H9 (cell line): ENCODE data around the gene ZC3H6. TPM values are rescaled to one million over a fixed set of nuclear protein-coding genes. Genes with fewer than 3 reads are reported as not detected.
"Not testable (repeated sequence)": the region's sequence is repeated elsewhere in the genome, so short reads cannot be mapped to it uniquely, and the experiment has no call there.

Experiments
- DNase-seq: peaks from one replicate; pipeline ENCODE4 v3.0.0-alpha.2; 2017
- H2AFZ ChIP-seq: one replicate; pipeline ENCODE4 v1.6.1; 2013; ENCODE audit warnings: mild to moderate bottlenecking, low read length, control low read depth, moderate library complexity
- H2AK5ac ChIP-seq: 2 replicates; pipeline ENCODE4 v1.6.1; 2013; ENCODE audit warnings: low read length, control low read depth, mixed read lengths; ENCODE audit not compliant: insufficient read length
- H2BK120ac ChIP-seq: one replicate; pipeline ENCODE4 v1.6.1; 2013; ENCODE audit warnings: low read depth, mild to moderate bottlenecking, low read length, control low read depth, inconsistent platforms; ENCODE audit not compliant: poor library complexity, severe bottlenecking
- H2BK12ac ChIP-seq: 2 replicates; pipeline ENCODE4 v1.6.1; 2013; ENCODE audit warnings: low read length, control low read depth, mixed read lengths, low read depth; ENCODE audit not compliant: insufficient read length
- H2BK15ac ChIP-seq: 2 replicates; pipeline ENCODE4 v1.6.1; 2013; ENCODE audit warnings: low read depth, low read length, control low read depth
- H2BK20ac ChIP-seq: one replicate; pipeline ENCODE4 v1.6.1; 2013; ENCODE audit warnings: low read depth, mild to moderate bottlenecking, low read length, control low read depth, inconsistent platforms; ENCODE audit not compliant: poor library complexity, severe bottlenecking
- H2BK5ac ChIP-seq: 2 replicates; pipeline ENCODE4 v1.6.1; 2013; ENCODE audit warnings: low read length, control low read depth, mixed read lengths; ENCODE audit not compliant: insufficient read length
- H3K14ac ChIP-seq: 2 replicates; pipeline ENCODE4 v1.6.1; 2013; ENCODE audit warnings: low read length, control low read depth; ENCODE audit not compliant: insufficient read depth
- H3K18ac ChIP-seq: 2 replicates; pipeline ENCODE4 v1.6.1; 2013; ENCODE audit warnings: low read depth, mild to moderate bottlenecking, mixed read lengths, low read length, control low read depth; ENCODE audit not compliant: insufficient read length
- H3K23ac ChIP-seq: 2 replicates; pipeline ENCODE4 v1.6.1; 2013; ENCODE audit warnings: low read length, control low read depth, mixed read lengths, low read depth; ENCODE audit not compliant: insufficient read length
- H3K23me2 ChIP-seq: 2 replicates; pipeline ENCODE4 v1.6.1; 2013; ENCODE audit warnings: low read depth, mild to moderate bottlenecking, mixed read lengths, low read length, control low read depth; ENCODE audit not compliant: insufficient read length, poor library complexity, severe bottlenecking
- H3K27ac ChIP-seq: 2 replicates; pipeline ENCODE4 v1.5.1; 2013; ENCODE audit warnings: low read length, control low read depth, mixed read lengths, low read depth; ENCODE audit not compliant: insufficient read length
- H3K27me3 ChIP-seq: 2 replicates; pipeline ENCODE4 v1.6.1; 2013; ENCODE audit warnings: low read length, control low read depth, inconsistent platforms; ENCODE audit not compliant: insufficient read depth
- H3K4ac ChIP-seq: 2 replicates; pipeline ENCODE4 v1.6.1; 2013; ENCODE audit warnings: low read depth, mild to moderate bottlenecking, control low read depth, inconsistent platforms, low read length, moderate library complexity
- H3K4me1 ChIP-seq: 2 replicates; pipeline ENCODE4 v1.6.1; 2013; ENCODE audit warnings: low read length, control low read depth, inconsistent platforms; ENCODE audit not compliant: insufficient read depth
- H3K4me2 ChIP-seq: 2 replicates; pipeline ENCODE4 v1.6.1; 2013; ENCODE audit warnings: low read length, control low read depth, mixed read lengths; ENCODE audit not compliant: insufficient read length, insufficient read depth
- H3K56ac ChIP-seq: 2 replicates; pipeline ENCODE4 v1.6.1; 2013; ENCODE audit warnings: low read depth, mild to moderate bottlenecking, mixed read lengths, low read length, control low read depth; ENCODE audit not compliant: insufficient read length
- H3K79me1 ChIP-seq: 2 replicates; pipeline ENCODE4 v1.6.1; 2013; ENCODE audit warnings: low read depth, mild to moderate bottlenecking, moderate library complexity, low read length, control low read depth, inconsistent platforms; ENCODE audit not compliant: insufficient read depth, poor library complexity, severe bottlenecking
- H3K79me2 ChIP-seq: 2 replicates; pipeline ENCODE4 v1.6.1; 2013; ENCODE audit warnings: low read length, control low read depth, inconsistent platforms; ENCODE audit not compliant: insufficient read depth
- H3K9ac ChIP-seq: 2 replicates; pipeline ENCODE4 v1.6.1; 2013; ENCODE audit warnings: low read length, control low read depth, mixed read lengths; ENCODE audit not compliant: insufficient read length; ENCODE audit errors: extremely low read depth
- H3K9me3 ChIP-seq: one replicate; pipeline ENCODE4 v1.6.1; 2013; ENCODE audit warnings: low read depth, low read length, inconsistent platforms; ENCODE audit not compliant: control insufficient read depth
- H3T11ph ChIP-seq: one replicate; pipeline ENCODE4 v1.6.1; 2013; ENCODE audit warnings: mild to moderate bottlenecking, low read length, control low read depth, inconsistent platforms
- H4K20me1 ChIP-seq: one replicate; pipeline ENCODE4 v1.6.1; 2013; ENCODE audit not compliant: control insufficient read depth, insufficient read length, insufficient read depth
- H4K5ac ChIP-seq: 2 replicates; pipeline ENCODE4 v1.6.1; 2013; ENCODE audit warnings: low read depth, mild to moderate bottlenecking, mixed read lengths, low read length, control low read depth; ENCODE audit not compliant: insufficient read length
- H4K8ac ChIP-seq: replicated peaks from 2 replicates; pipeline ENCODE4 v1.6.1; 2013; ENCODE audit warnings: low read length, control low read depth, mixed read lengths, low read depth; ENCODE audit not compliant: insufficient read length
- H4K91ac ChIP-seq: 2 replicates; pipeline ENCODE4 v1.6.1; 2013; ENCODE audit warnings: low read depth, mild to moderate bottlenecking, moderate library complexity, mixed read lengths, low read length, control low read depth; ENCODE audit not compliant: insufficient read length
- H3K27ac Mint-ChIP-seq, 3 experiments: 2 replicates in 2 of 3; 3 replicates in 1 of 3; pipeline ENCODE4 v1.8.0; 2020 to 2021; ENCODE audit warnings: mixed read lengths in 3 of 3, mild to moderate bottlenecking in 1 of 3, moderate library complexity in 1 of 3
- H3K27me3 Mint-ChIP-seq: 2 replicates; pipeline ENCODE4 v1.8.0; 2021; ENCODE audit warnings: low read depth, mild to moderate bottlenecking, moderate library complexity, mixed read lengths
- H3K36me3 Mint-ChIP-seq, 3 experiments: 2 replicates in 2 of 3; 3 replicates in 1 of 3; pipeline ENCODE4 v1.8.0; 2020 to 2021; ENCODE audit warnings: low read depth in 3 of 3, mixed read lengths in 3 of 3; ENCODE audit not compliant: insufficient read depth in 1 of 3
- H3K4me1 Mint-ChIP-seq, 2 experiments: 2 replicates each; pipeline ENCODE4 v1.8.0; 2020; ENCODE audit warnings: mixed read lengths in 2 of 2
- H3K4me3 Mint-ChIP-seq, 2 experiments: 2 replicates in 1 of 2; 3 replicates in 1 of 2; pipeline ENCODE4 v1.8.0; 2020 to 2021; ENCODE audit warnings: mild to moderate bottlenecking in 2 of 2, mixed read lengths in 2 of 2, moderate library complexity in 1 of 2
- H3K9me3 Mint-ChIP-seq, 2 experiments: 2 replicates in 1 of 2; 3 replicates in 1 of 2; pipeline ENCODE4 v1.8.0; 2020; ENCODE audit warnings: mild to moderate bottlenecking in 2 of 2, mixed read lengths in 2 of 2, moderate library complexity in 1 of 2
- WGBS: extraction: QIAGEN DNeasy Blood & Tissue Kit; methylation state at CpG from one replicate; pipeline ENCODE4 v1.1.7; 2013; ENCODE audit warnings: missing lambda C conversion rate, low lambda C conversion rate, mixed read lengths; ENCODE audit not compliant: insufficient read length; ENCODE audit errors: extremely low coverage; 5-methylcytosine and 5-hydroxymethylcytosine counted together
- total RNA-seq: library from RNA; stranded (reverse); gene quantifications from 2 replicates; pipeline ENCODE4 v1.2.1, GENCODE V29; 2021

The ZC3H6 gene
- total RNA-seq, 1 experiment from 2014 or later: 3.5 TPM

GRCh38 chr2:112283535-112283934 is 8.1 kb downstream of the ZC3H6 start:
- not testable (repeated sequence) for H3K36me3 Mint-ChIP-seq, H2BK12ac ChIP-seq, H4K20me1 ChIP-seq, H3K4me1 Mint-ChIP-seq, H3K79me1 ChIP-seq, H3K27ac ChIP-seq, H2AFZ ChIP-seq, H3K56ac ChIP-seq, H3K9ac ChIP-seq, H2BK5ac ChIP-seq, H3K27me3 Mint-ChIP-seq, H4K5ac ChIP-seq, H3K27me3 ChIP-seq, H2BK120ac ChIP-seq, H2BK15ac ChIP-seq, H3K23me2 ChIP-seq, H4K8ac ChIP-seq, H3K4me3 Mint-ChIP-seq, H3K14ac ChIP-seq, H2AK5ac ChIP-seq, H3K4me2 ChIP-seq, DNase-seq, H3K9me3 Mint-ChIP-seq, H3K9me3 ChIP-seq, H3K79me2 ChIP-seq, H3K27ac Mint-ChIP-seq, H3T11ph ChIP-seq, H3K23ac ChIP-seq, H3K18ac ChIP-seq, H4K91ac ChIP-seq, H2BK20ac ChIP-seq, H3K4ac ChIP-seq, H3K4me1 ChIP-seq
- WGBS: no CpG with 5 or more reads among the region's 2 CpGs
